Mucosa of descending colon (tissue), 3 donors: Measurements from ENCODE around the gene VPS37B. TPM values are rescaled to one million over a fixed set of nuclear protein-coding genes. Genes with fewer than 3 reads are reported as not detected.
A peak's percentile ranks its signal among the peaks of the same experiment; 100 is the strongest.
"Not testable (repeated sequence)": the region's sequence is repeated elsewhere in the genome, so short reads cannot be mapped to it uniquely, and the experiment has no call there.

ENCODE experiments used
- ATAC-seq: fragments of 200-7000 bp; cut with Tn5 transposase; one replicate; pipeline ENCODE4 v1.9.1; 2020; ENCODE audit warnings: mild to moderate bottlenecking, moderate library complexity
- DNase-seq, 3 donors: peaks; one replicate each; pipeline ENCODE4 v3.0.0-alpha.2; 2020
- H3K36me3 ChIP-seq: fragments of 200-600 bp; one replicate; pipeline ENCODE4 v1.8.0; 2021; ENCODE audit warnings: low read depth, mild to moderate bottlenecking
- H3K4me1 ChIP-seq: fragments of 200-600 bp; one replicate; pipeline ENCODE4 v1.8.0; 2021; ENCODE audit warnings: low read depth, mild to moderate bottlenecking
- H3K4me3 ChIP-seq: fragments of 200-600 bp; one replicate; pipeline ENCODE4 v1.8.0; 2021; ENCODE audit warnings: mild to moderate bottlenecking
- H3K9me3 ChIP-seq: fragments of 200-600 bp; one replicate; pipeline ENCODE4 v1.8.0; 2021; ENCODE audit warnings: mild to moderate bottlenecking
- CTCF ChIP-seq: fragments of 200-600 bp; IDR thresholded peaks from one replicate; pipeline ENCODE4 v1.8.0; 2022; ENCODE audit warnings: antibody characterized with exemption, mild to moderate bottlenecking
- intact Hi-C, 2 donors: fragments of 100-400 bp; cut with DNase I in 1 of 2; cut with micrococcal nuclease in 1 of 2; formaldehyde crosslinking; loops; one replicate each; pipeline versions ENCODE4 v1.11.0 to v1.11.1; 2022; cut with DNase I, micrococcal nuclease
- total RNA-seq, 3 donors: library from RNA; stranded (reverse); fragmentation: NEBNext Ultra II Directional in 2 of 3; extraction: Animal tissue kit (Norgen Biotek cat#: 25700) in 2 of 3; gene quantifications; one replicate each; pipeline versions ENCODE4 v1.2.1 to v1.2.4, GENCODE V29; 2021 to 2023
- donor health status: DM: no; HTN: no; CAD: no; lungs with moderate emphysema.
- donor health status: DM: no; HTN: no; CAD: no.
- donor health status: DM: no; HTN: yes; CAD: no.

VPS37B gene
- total RNA-seq, 3 donors from 2014 or later = 50.7 to 108 (median 81.8) TPM

DNA sequence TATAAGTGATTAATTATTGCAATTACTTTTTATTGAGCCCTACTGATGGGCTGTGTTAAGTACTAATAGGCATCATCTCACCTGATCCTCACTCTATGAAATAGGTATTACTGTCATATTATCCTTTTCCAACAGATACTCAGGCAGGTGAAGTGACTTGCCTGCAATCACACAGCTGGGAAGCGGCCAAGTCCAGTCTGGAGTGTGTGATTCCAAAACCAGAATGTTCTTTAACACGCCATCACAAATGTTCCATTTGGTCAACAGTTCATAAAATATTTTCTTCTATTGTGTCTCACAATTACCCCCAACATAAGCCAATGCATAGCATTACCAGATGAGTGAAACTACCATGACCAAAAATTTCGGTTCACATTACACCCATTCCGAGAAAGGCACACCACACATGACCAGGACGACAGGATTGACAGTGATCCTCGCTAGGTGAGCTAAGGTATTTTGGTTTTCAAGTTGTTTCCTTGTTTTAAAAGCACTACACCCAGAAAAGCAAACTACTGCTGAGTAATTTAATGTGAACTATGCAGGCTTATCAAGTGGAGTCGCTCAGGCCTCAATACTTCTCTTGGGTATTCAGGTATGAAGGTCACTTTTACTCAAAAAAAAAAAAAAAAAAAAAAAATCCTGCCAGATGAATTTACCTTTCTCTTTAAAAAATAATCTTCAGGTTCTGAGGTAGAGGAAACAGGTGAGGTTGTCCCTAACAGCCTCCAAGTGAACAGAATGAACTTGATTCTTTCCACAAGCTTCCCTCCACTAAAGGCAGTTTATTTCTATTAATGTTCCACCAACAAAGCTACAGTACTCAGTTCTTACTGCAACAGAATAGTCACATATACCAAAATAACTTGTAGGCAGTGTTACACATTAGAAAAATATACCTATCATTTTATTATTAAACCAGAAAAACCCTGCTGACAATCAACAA lies 2.4 kb downstream of the VPS37B start:
- Histone ChIP-seq H3K36me3 (no peaks in the 10 kb centered on the region), H3K4me3 (peak overlapping the region; percentile 4), H3K4me1 (peaks cover 56% of the 10 kb centered on the region), H3K9me3 (no peaks in the 10 kb centered on the region)
- TF ChIP-seq CTCF = no peak
- peak; percentile 52 for ATAC-seq
- DNase-seq = peak in 1 of 3 donors; percentile 67
- intact Hi-C loops = no loop called here

DNA sequence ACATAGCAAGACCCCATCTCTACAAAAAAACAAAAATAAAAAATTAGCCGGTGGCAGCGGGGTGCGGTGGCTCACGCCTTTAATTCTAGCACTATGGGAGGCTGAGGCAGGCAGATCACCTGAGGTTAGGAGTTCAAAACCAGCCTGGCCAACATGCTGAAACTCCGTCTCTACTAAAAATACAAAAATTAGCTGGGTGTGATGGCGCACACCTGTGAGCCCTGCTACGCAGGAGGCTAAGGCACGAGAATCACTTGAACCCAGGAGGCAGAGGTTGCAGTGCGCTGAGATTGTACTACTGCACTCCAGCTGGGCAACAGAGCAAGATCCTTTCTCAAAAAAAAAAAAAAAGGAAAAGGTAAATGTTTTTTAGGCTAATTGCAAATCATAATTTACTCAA lies 3.2 kb downstream of the VPS37B start:
- intact Hi-C loops, ATAC-seq, H3K36me3 ChIP-seq, H3K4me3 ChIP-seq, DNase-seq, H3K9me3 ChIP-seq: not testable (repeated sequence)
- peaks cover 60% of the 10 kb centered on the region for H3K4me1 ChIP-seq

DNA sequence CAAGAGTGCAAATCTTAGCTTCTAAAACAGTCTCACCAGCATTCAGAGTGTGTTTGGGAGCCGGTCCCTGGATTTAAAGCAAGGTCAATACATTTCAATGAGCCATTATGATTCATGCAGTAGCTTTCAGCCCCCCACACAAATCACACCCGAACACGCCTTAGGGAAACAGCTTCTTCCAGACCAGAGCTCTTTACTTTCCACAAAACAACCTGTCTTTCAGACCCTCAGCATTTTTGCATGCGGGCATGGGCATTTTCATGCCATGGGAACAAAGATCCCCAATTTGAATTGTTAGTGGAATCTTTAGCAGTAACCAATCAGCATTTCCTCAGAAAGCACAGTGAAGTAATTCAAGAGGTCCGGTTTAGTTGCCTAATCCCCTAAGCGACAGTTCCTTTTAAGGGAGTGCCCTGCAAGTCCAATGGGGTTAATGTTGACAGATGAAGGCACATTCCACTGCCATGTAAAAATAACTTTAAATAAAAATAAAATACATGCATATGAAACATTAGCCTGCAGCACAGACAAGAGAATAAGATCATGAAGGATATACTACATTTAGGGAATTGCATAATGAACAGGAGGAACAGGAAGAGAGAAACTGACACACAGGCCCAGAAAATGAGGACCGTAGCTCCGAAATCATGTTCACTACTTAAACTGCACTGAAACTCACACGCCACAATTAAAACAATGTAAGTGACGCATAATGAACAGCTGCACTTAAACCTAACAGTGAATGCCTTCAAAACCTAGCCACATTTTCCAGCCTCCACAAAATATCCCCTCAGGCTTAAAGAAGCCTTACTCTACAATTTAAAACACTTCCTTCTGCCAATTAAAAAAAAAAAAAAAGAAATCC lies 4.0 kb downstream of the VPS37B start:
- TF ChIP-seq CTCF = no peak
- ATAC-seq (peak; percentile 9), DNase-seq (no peak)
- Histone ChIP-seq H3K9me3 (no peaks in the 10 kb centered on the region), H3K4me3 (no peak overlapping the region), H3K36me3 (no peaks in the 10 kb centered on the region), H3K4me1 (peaks cover 69% of the 10 kb centered on the region)
- intact Hi-C loops = no loop called here

- DNase-seq (peak in 1 of 3 donors; percentile 30), ATAC-seq (no peak)
- Histone ChIP-seq H3K9me3 (no peaks in the 10 kb centered on the region), H3K4me3 (no peak overlapping the region), H3K4me1 (peaks cover 77% of the 10 kb centered on the region), H3K36me3 (no peaks in the 10 kb centered on the region)
- TF ChIP-seq CTCF = no peak
- intact Hi-C loops = no loop called here
Measured at GRCh38 chr12:122889761-122890520, 6.0 kb downstream of the VPS37B start.

DNA sequence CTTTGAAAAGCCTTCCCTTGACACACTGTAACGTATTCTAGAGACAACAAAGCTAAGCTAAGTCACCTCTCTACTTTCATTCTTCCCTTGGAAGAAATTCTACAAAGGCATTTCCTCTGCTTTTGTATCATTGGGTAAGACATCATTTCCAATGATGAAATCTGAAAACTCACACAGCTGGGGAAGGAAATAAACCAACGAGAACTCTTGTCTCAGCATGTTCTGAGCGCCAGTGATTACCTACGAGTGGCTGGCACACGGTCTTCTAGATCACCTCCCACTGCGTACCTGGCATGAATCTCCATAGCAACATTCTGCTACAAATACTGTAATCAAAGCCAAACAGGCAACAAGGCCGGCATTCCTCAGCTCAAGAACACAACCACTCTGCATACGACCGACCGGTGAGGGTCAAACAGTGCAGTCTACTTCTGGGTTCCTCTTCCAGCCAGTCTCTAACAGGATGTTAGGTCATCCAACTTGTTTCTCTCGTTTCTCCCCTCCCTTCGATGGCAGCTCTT lies 7.6 kb downstream of the VPS37B start:
- Histone ChIP-seq H3K4me3 (peak overlapping the region; percentile 0), H3K9me3 (no peaks in the 10 kb centered on the region), H3K4me1 (peaks cover 78% of the 10 kb centered on the region), H3K36me3 (no peaks in the 10 kb centered on the region)
- no peak for TF ChIP-seq CTCF
- ATAC-seq = peak; percentile 82
- intact Hi-C loops = no loop called here
- peak in 1 of 3 donors; percentile 70 for DNase-seq
